Fibroblast of lung (primary cell): ENCODE results near the gene ERBB4. TPM values are rescaled to one million over a fixed set of nuclear protein-coding genes. Genes with fewer than 3 reads are reported as not detected.

Experiments used
- DNase-seq, 2 donors: peaks; one replicate each; pipeline versions ENCODE4 v3.0.0 to v3.0.0-alpha.2; 2010; ENCODE audit warnings: low read depth in 2 of 2
- H2AFZ ChIP-seq: 2 replicates; pipeline ENCODE4 v1.5.1; 2012; ENCODE audit warnings: low read length, control low read depth, inconsistent platforms
- H3K27ac ChIP-seq: 2 replicates; pipeline ENCODE4 v1.5.1; 2011; ENCODE audit warnings: low read length, control low read depth; ENCODE audit not compliant: insufficient read depth
- H3K27me3 ChIP-seq: 2 replicates; pipeline ENCODE4 v1.5.1; 2011; ENCODE audit warnings: mild to moderate bottlenecking, low read length; ENCODE audit not compliant: control insufficient read depth, insufficient read depth
- H3K36me3 ChIP-seq: 2 replicates; pipeline ENCODE4 v1.5.1; 2011; ENCODE audit warnings: low read length; ENCODE audit not compliant: control insufficient read depth, insufficient read depth
- H3K4me1 ChIP-seq: 2 replicates; pipeline ENCODE4 v1.5.1; 2011; ENCODE audit warnings: low read length; ENCODE audit not compliant: control insufficient read depth, insufficient read depth; ENCODE audit errors: extremely low read depth
- H3K4me2 ChIP-seq: 2 replicates; pipeline ENCODE4 v1.5.1; 2011; ENCODE audit warnings: low read length, control low read depth; ENCODE audit not compliant: insufficient read depth; ENCODE audit errors: extremely low read depth
- H3K4me3 ChIP-seq, 4 experiments: fragments of 200-600 bp in 1 of 4; sonication (generic) in 1 of 4; replicated peaks in 1 of 4; 2 replicates each; pipeline ENCODE4 v1.5.1; 2011 to 2016; ENCODE audit warnings: low read length in 4 of 4, low read depth in 3 of 4, mild to moderate bottlenecking in 3 of 4, control low read depth in 2 of 4, inconsistent platforms in 1 of 4, mixed read lengths in 1 of 4; ENCODE audit not compliant: insufficient read depth in 1 of 4; ENCODE audit errors: control extremely low read depth in 1 of 4
- H3K79me2 ChIP-seq: 2 replicates; pipeline ENCODE4 v1.5.1; 2012; ENCODE audit warnings: mild to moderate bottlenecking, low read length, inconsistent platforms; ENCODE audit not compliant: control insufficient read depth, insufficient read depth
- H3K9ac ChIP-seq: 2 replicates; pipeline ENCODE4 v1.5.1; 2011; ENCODE audit warnings: mild to moderate bottlenecking, low read length, control low read depth; ENCODE audit not compliant: insufficient read depth
- H3K9me3 ChIP-seq: 2 replicates; pipeline ENCODE4 v1.5.1; 2012; ENCODE audit warnings: low read depth, low read length; ENCODE audit not compliant: control insufficient read depth, insufficient read depth
- H4K20me1 ChIP-seq: 2 replicates; pipeline ENCODE4 v1.5.1; 2011; ENCODE audit warnings: low read length; ENCODE audit not compliant: control insufficient read depth, insufficient read depth; ENCODE audit errors: extremely low read depth
- CTCF ChIP-seq, 2 donors: IDR thresholded peaks in 1 of 2; conservative IDR thresholded peaks in 1 of 2; 1 replicate in 1 of 2; 2 replicates in 1 of 2; pipeline ENCODE4 v1.5.1; 2011 to 2012; ENCODE audit warnings: low read length in 2 of 2, control low read depth in 1 of 2, inconsistent platforms in 1 of 2, low read depth in 1 of 2, mild to moderate bottlenecking in 1 of 2
- EZH2 ChIP-seq: IDR thresholded peaks from 2 replicates; pipeline ENCODE4 v1.5.1; 2012; ENCODE audit warnings: low read length, control low read depth, mild to moderate bottlenecking; ENCODE audit errors: missing control alignments
- polyA plus RNA-seq, 2 donors: library from polyadenylated mRNA; depleted of rRNA in 1 of 2; stranded (reverse) in 1 of 2; unstranded in 1 of 2; fragments of >200 nt; gene quantifications; 2 replicates each; pipeline ENCODE4 v1.2.1, GENCODE V29; 2011 to 2012; ENCODE audit warnings: missing spikeins in 1 of 2
- total RNA-seq: library from RNA; depleted of rRNA; stranded (reverse); fragments of >200 nt; gene quantifications from 2 replicates; pipeline ENCODE4 v1.2.1, GENCODE V29; 2014

The ERBB4 gene
- total and polyA plus RNA-seq, 2 donors (not counting 1 experiment from before 2014, with no cell fraction given): 0.08 to 0.17 TPM

GRCh38 chr2:212007972-212008371 lies 530.6 kb downstream of the ERBB4 start:
- no peak overlapping the region for H3K27ac ChIP-seq
- H3K4me2 ChIP-seq: no peak overlapping the region
- H4K20me1 ChIP-seq: no peaks in the 10 kb centered on the region
- no peaks in the 10 kb centered on the region for H3K36me3 ChIP-seq
- H3K9ac ChIP-seq: no peak overlapping the region
- no peak overlapping the region for H3K4me3 ChIP-seq
- no peaks in the 10 kb centered on the region for H3K79me2 ChIP-seq
- no peak overlapping the region for H2AFZ ChIP-seq
- TF ChIP-seq CTCF (conservative IDR thresholded peaks at IDR 0.05 in 1 of 2, IDR thresholded peaks at IDR 0.05 in 1 of 2; ENCODE audit: low read depth in 1 of 2, low read length in 2 of 2) (no peak), EZH2 (no peak)
- H3K4me1 ChIP-seq: no peaks in the 10 kb centered on the region
- H3K27me3 ChIP-seq: no peaks in the 10 kb centered on the region
- no peaks in the 10 kb centered on the region for H3K9me3 ChIP-seq
- DNase-seq: no peak

GRCh38 chr2:212005085-212005671 lies 533.4 kb downstream of the ERBB4 start:
- no peaks in the 10 kb centered on the region for H3K36me3 ChIP-seq
- no peaks in the 10 kb centered on the region for H3K27me3 ChIP-seq
- no peak overlapping the region for H3K4me2 ChIP-seq
- H3K9me3 ChIP-seq: no peaks in the 10 kb centered on the region
- no peak overlapping the region for H3K27ac ChIP-seq
- H2AFZ ChIP-seq: no peak overlapping the region
- no peaks in the 10 kb centered on the region for H4K20me1 ChIP-seq
- H3K4me3 ChIP-seq: no peak overlapping the region
- no peak overlapping the region for H3K9ac ChIP-seq
- no peaks in the 10 kb centered on the region for H3K79me2 ChIP-seq
- H3K4me1 ChIP-seq: no peaks in the 10 kb centered on the region
- DNase-seq: peak; percentile 22 to 30
- TF ChIP-seq EZH2 (no peak), CTCF (conservative IDR thresholded peaks at IDR 0.05 in 1 of 2, IDR thresholded peaks at IDR 0.05 in 1 of 2; ENCODE audit: low read depth in 1 of 2, low read length in 2 of 2) (peak; percentile 57 to 65)

GRCh38 chr2:212001325-212001724 lies 537.3 kb downstream of the ERBB4 start:
- Histone ChIP-seq H3K27me3 (no peaks in the 10 kb centered on the region), H4K20me1 (no peaks in the 10 kb centered on the region), H3K4me1 (no peaks in the 10 kb centered on the region), H3K4me2 (no peak overlapping the region), H3K9ac (no peak overlapping the region), H2AFZ (no peak overlapping the region), H3K36me3 (no peaks in the 10 kb centered on the region), H3K4me3 (no peak overlapping the region), H3K79me2 (no peaks in the 10 kb centered on the region), H3K27ac (no peak overlapping the region), H3K9me3 (no peaks in the 10 kb centered on the region)
- DNase-seq: no peak
- TF ChIP-seq CTCF (conservative IDR thresholded peaks at IDR 0.05 in 1 of 2, IDR thresholded peaks at IDR 0.05 in 1 of 2; ENCODE audit: low read depth in 1 of 2, low read length in 2 of 2): no peak
- no peak for TF ChIP-seq EZH2
